Measurements from ENCODE around the gene ERLIN1.

The ERLIN1 gene

GRCh38 chr10:100138921-100139496 is 46.8 kb downstream of the ERLIN1 start:
- H3K4me3 ChIP-seq (ENCODE audit: low read depth, low read length): no peak overlapping the region
- no peak for TF ChIP-seq CTCF (IDR thresholded peaks at IDR 0.05; ENCODE audit: low read depth, low read length)

DNA sequence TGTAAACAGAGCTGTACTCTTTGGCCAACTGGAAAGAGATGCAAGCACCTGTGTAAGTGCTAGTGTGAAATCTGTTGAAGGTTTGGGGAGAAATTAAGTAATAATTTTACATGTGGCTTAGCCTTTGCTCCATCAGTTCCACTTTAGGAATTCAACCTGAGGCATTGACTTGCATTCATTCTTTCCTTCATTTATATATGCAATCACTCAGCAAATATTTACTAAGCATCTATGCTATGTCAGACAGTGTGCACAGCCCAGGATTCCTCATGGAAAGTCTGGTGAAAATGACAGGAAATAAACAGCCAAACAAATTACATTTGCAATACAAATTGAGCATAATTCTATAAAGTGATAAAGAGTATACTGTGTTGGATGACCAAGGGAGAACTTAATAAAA is 50.3 kb downstream of the ERLIN1 start:
- no peak for TF ChIP-seq CTCF (IDR thresholded peaks at IDR 0.05; ENCODE audit: low read depth, low read length)
- H3K4me3 ChIP-seq (ENCODE audit: low read depth, low read length): no peak overlapping the region

DNA sequence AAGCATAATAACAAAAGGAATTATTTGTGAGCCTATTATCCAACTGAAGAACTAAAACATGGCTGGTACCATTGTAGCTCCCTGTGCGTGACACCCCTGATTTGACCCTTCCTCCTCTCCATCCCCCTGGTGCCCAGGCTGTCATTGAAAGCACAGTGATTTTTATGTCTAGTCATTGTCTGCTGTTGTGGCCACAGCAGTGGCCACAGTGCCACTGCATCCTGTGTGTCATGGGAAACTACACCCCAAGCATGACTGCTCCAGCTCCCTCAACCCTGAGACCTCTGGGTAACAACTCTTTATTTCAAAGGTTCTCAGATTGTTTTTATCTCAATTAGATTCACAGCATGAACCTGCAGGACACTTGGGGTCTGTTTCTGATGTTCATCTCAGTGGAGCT is 52.0 kb downstream of the ERLIN1 start:
- TF ChIP-seq CTCF (IDR thresholded peaks at IDR 0.05; ENCODE audit: low read depth, low read length): no peak
- H3K4me3 ChIP-seq (ENCODE audit: low read depth, low read length): no peak overlapping the region

DNA sequence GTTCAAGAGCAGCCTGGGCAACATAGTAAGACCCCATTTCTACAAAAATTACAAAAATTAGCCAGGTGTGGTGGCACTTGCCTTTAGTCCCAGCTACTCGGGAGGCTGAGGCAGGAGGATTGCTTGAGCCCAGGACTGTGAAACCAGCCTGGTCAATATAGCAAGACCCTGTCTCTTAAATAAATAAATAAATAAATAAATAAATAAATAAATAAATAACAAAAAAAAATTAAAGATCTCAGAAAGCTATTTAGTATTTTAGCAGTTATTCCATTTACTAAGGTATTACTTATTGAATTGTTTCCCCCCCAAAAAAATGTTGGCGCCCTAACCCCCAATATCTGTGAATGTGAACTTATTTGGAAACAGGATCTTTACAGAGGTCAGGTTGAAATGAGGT is 53.4 kb downstream of the ERLIN1 start:
- no peak for TF ChIP-seq CTCF (IDR thresholded peaks at IDR 0.05; ENCODE audit: low read depth, low read length)
- H3K4me3 ChIP-seq (ENCODE audit: low read depth, low read length): no peak overlapping the region

DNA sequence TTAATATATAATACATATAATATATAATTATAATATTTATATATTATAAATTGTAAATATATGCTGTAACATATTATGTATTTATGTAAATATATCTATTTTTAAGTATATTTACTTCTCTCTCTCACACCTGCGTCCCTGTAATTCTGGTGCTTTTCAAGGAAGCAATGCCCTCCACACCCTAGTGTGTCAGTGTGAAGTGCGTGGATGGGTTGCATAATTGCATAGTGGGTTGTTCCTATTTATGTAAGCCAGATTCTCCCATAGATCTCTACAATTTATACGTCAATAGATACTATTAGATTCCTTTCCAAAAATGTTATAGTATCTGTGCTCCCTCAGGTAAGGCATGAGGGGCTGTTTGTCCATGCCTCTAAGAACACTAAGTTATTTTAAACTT is 54.3 kb downstream of the ERLIN1 start:
- no peak for TF ChIP-seq CTCF (IDR thresholded peaks at IDR 0.05; ENCODE audit: low read depth, low read length)

DNA sequence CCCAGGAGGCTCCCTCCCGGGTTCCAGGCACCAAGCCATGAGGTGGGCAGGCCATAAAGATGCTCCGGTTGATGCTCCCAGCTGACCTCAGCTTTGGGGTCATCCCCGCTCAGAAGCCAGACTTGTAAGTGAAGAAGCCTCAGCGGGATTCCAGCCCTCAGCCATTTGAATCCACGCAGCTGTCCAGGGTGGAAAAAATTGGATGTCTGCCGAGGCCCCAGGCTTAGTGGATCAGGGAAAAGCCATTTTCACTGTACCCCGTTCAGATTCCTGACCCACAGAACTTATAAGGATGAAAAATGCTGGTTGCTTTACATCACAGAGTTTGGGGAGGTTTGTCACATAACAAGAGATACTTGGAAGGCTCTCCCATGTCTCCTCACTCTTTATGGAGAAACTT is 55.0 kb downstream of the ERLIN1 start:
- no peak overlapping the region for H3K4me3 ChIP-seq (ENCODE audit: low read depth, low read length)
- TF ChIP-seq CTCF (IDR thresholded peaks at IDR 0.05; ENCODE audit: low read depth, low read length): no peak

More for the DNA sequence above, 54.3 kb downstream of the ERLIN1 start:
- no peak overlapping the region for H3K4me3 ChIP-seq (ENCODE audit: low read depth, low read length)

DNA sequence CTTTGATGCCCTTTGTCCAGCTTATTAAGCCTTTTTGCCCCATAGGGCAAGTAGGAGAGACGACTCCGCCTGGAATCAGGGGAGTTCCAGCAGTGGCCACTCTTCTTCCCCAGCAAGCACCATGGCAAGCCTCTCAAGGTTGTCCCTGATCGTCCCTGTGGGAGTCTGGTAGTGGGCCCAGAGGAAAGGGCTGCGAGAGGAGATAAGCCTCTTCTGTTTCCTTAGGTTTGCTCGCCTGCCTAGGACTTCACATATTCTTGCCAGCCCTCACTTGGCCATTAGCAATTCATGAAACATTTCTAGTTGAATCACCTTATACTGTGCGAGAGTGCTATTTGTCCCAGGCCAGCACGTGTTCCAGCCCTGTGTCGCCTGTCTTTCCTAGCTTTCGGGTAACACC is 56.4 kb downstream of the ERLIN1 start:
- no peak overlapping the region for H3K4me3 ChIP-seq (ENCODE audit: low read depth, low read length)
- TF ChIP-seq CTCF (IDR thresholded peaks at IDR 0.05; ENCODE audit: low read depth, low read length): no peak

All from WI38 (cell line).